GM21737 (cell line): ENCODE data around the gene SRPK3.
"Not testable (repeated sequence)": the region's sequence is repeated elsewhere in the genome, so short reads cannot be mapped to it uniquely, and the experiment has no call there.

Experiments used
- ATAC-seq: cut with Tn5 transposase; IDR thresholded peaks from one replicate; pipeline ENCODE4 v1.9.1; 2021; ENCODE audit warnings: mild to moderate bottlenecking, moderate library complexity; ENCODE audit not compliant: unreplicated experiment

Gene SRPK3, protein sequence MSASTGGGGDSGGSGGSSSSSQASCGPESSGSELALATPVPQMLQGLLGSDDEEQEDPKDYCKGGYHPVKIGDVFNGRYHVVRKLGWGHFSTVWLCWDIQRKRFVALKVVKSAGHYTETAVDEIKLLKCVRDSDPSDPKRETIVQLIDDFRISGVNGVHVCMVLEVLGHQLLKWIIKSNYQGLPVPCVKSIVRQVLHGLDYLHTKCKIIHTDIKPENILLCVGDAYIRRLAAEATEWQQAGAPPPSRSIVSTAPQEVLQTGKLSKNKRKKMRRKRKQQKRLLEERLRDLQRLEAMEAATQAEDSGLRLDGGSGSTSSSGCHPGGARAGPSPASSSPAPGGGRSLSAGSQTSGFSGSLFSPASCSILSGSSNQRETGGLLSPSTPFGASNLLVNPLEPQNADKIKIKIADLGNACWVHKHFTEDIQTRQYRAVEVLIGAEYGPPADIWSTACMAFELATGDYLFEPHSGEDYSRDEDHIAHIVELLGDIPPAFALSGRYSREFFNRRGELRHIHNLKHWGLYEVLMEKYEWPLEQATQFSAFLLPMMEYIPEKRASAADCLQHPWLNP

DNA sequence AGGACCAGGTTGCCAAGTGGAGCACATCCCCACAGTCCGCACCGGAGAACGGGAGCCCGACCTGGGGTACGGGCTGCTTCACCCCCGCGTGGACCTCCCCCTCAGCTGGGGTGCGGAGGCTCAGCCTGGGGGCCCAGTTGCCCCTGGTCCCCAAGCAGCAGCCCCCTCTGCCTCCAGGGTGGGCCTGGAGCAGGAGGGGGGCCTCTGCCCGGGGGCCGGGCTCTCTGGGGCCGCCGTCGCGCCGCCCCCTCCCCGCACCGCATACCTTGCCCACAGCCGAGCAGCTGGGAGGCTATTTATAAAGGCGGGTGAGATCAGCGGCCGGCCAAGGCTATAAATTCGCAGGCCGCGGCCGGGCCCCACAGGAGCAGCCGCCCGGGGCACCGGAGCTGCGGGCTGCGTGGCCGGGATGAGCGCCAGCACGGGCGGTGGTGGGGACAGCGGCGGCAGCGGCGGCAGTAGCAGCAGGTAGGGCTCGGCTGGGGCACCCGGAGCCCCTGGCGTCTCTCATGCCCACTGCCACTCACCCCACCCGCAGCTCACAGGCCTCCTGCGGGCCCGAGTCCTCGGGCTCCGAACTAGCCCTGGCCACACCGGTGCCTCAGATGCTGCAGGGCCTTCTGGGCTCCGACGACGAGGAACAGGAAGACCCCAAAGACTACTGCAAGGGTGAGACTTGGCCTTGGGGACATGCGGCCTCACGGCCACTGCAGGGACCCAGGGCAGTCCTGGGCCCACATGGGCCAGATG is at the start of gene SRPK3:
Gene SRPK3 (plus strand): TSS at position 364 of the 750 bp plus-strand sequence. CDS start 46 bp downstream, at position 410.
- no peak for ATAC-seq

DNA sequence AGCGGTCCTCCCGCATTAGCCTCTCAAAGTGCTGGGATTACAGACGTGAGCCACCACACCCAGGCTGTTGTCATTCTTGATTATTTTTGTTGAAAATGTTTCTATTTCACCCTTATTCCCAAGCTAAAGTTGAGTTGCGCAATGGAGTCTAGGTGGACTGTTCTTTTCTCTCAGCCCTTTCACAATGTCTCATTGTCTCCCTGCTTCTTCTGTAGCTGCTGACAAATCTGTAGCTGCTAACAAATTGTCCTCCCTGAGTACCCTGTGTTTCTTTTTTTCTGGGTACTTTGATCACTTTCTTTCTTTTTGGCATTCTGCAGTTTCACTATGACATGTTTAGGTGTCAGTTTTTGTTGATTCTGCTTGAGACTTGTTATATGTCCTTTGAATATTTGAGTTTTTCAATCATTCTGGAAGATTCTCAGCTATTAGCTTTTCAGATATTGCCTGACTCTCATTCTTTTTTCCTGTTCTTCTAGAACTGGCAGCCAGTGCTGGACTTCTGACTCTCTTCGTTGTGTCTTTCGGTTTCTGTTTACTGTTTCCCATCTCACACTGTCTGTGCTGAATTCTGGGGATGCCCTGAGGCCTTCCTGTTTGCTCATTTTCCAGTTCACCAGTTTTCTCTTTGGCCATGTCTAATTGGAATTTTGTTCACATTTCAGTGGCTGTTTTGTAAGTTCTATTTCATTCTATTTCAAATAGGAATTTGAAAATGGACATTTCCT is 49.6 kb upstream of the SRPK3 start:
- no peak for ATAC-seq

DNA sequence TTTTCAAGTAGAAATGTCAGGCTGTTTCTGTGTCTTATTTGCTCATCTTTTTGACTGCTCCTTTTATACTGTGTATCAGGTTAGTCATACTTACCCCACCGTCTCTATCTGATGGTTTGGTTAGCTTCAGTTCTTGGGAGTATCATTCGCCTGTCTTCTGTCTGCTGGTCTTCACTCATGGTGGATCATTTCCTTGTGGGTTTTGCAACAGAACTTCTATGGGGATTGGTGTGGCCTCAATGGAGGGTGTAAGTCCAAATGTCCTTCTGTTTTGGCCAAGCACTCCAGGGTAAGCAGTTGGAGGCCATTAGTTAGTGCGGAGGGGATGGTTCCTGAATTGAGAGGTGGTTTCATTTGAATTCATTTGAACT is 49.0 kb upstream of the SRPK3 start:
- no peak for ATAC-seq

DNA sequence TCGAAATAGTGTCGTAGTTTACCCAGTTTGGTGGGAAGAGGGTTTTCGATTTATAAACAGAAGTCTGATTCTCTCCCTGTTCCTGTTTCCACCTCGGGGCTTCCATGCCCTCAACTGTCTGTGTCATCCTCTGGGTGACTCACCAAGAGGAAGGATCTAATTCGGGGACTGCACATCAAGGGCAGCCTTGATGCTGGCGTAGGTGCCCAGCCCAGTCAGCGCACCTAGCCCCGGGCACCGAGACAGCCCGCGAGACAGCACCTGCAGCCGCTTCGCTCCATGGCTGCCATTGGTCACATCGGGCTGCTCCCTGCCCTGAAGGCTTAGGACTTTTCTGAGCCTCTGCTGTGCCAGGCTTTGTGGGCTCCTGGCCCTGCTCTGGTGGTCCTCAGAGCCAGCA is 48.4 kb upstream of the SRPK3 start:
- ATAC-seq: no peak

DNA sequence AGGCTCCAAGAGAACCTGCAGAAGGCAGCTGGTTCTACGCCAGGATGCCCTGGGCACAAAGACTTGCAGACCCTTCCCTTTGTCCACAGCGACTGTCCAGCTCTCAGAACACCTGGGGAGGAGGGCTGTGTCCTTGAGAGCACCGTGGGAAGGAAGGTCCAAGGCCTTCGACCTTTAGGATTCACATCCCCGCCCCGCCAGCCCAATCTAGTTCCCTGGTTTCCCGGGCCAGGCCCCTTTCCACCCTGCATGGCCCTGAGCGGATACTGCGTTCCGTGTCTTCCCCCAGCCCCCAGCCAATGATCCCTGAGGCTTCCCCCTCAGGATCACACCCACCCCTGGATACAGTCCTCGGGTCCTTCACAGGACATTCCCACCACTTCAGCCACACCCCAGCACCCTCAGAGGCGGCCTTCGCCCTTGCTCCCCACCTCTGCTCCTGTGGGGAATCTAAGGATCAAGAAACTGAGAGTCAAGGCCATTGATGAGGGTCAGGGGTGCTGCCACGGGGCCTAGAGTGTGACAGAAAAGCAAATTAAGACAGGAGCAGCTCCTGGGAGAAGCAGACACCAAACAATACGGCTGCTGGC is 47.1 kb upstream of the SRPK3 start:
- no peak for ATAC-seq

DNA sequence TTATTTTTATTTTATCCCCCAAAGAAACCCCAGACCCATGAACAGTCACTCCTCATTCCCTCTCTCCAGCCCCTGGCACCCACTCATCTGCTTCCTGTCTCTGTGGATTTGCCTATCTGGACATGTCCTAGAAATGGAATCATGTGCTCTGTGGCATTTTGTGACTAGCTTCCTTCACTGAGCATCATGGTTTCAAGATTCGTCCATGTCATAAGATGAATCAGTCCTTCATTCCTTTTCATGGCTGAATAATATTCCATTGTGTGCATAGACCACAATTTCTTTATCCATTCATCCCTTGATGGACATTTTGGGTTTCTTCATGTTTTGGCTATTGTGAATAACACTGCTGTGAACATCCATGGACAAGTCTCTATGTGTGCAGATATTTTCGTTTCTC is 46.0 kb upstream of the SRPK3 start:
- no peak for ATAC-seq

DNA sequence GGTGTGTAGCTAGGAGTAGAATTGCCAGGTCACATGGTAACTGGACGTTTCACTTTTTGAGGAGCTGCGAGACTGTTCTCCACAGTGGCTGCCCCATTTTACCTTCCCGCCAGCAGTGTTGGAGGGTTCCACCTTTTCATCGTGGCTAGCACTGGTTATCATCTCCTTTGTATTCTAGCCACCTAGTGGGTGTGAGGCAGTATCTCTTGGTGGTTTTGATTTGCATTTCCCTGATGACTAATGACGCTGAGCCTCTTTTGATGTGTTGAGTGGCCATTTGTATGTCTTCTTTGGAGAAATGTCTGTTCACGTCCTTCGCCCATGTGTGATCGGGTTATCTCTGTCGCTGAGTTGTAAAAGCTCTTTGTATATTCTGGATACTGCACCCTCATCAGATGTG is 45.6 kb upstream of the SRPK3 start:
- no peak for ATAC-seq

DNA sequence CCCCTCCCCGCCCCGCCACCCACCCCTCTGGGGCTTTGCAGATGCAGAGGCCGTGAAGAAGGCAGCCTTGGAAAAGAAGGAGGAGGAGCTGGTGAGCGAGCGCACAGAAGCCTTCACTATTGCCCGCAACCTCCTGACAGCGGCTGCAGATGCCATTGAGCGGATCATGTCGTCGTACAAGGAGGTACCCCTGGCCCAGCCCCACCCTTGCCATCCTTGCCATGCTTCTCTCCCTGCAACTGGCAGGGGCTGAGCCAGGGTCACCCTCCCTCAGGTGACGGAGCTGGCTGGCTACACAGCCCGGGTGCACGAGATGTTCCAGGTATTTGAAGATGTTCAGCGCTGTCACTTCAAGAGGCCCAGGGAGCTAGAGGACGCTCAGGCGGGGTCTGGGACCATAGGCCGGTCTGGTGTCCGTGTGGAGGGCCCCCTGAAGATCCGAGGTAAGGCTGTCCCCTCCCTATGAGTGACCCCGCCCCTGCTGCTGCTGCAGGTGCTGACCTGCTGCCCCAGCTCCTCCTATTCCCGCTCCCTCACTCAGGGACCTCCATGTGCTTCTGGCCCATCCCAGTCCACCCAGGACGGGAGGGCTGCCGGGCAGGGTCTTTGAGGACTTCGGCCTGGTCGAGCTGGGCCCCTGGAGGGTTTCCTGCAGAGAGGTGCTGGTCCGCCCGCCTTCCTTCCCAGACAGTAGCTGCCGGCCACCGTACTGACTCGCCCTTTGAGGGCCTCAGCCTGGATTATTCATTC is 44.6 kb upstream of the SRPK3 start:
- no peak for ATAC-seq

DNA sequence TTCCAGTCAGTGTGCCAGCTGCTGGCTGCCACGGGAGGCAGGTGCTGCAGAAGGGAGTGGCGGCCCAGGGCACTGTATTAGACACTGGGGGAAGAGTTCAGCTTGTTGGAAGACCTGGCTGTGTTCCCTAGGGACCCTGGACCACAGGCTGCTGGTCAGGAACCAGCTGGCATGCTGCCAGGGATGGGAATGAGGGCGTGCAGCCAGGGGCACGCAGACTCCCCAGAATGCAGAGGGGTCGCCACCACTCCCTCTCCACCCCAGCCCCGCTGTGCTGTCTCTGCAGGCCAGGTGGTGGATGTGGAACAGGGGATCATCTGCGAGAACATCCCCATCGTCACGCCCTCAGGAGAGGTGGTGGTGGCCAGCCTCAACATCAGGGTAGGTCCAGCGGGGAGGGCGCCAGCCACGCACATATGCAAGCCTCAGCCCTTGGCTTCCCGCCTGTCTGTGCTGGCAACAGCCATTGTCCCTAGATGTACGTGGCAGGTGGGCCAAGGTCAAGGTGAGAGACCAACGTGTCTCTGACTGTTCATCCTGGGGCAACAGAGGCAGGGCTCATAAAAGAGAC is 43.9 kb upstream of the SRPK3 start:
- no peak for ATAC-seq

DNA sequence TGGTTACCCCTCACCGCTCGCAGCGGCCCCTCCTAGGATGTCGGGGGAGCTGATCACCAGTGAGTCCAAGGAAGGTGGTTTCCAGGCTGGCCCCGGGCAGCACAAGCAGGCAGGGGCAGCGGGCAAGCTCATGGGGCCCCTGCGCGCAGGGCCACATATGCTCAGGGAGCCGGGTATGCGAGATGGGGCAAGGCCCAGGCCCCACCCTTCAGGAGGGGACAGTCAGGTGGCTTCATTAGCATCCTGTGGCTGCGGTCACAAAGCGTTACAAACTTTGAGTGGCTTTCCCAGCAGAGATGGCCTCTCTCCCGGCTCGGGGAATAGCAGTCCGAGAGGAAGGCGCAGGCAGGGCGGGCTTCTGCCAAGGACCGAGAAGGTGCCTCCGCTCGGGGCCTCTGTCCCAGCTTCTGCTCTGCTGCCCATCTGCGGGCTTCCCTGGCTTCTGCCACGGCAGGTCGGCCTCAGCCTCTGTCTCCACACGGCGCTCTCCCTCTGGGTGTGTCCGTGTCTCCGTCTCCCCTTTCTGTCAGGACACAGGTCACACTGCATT is 42.7 kb upstream of the SRPK3 start:
- no peak for ATAC-seq

DNA sequence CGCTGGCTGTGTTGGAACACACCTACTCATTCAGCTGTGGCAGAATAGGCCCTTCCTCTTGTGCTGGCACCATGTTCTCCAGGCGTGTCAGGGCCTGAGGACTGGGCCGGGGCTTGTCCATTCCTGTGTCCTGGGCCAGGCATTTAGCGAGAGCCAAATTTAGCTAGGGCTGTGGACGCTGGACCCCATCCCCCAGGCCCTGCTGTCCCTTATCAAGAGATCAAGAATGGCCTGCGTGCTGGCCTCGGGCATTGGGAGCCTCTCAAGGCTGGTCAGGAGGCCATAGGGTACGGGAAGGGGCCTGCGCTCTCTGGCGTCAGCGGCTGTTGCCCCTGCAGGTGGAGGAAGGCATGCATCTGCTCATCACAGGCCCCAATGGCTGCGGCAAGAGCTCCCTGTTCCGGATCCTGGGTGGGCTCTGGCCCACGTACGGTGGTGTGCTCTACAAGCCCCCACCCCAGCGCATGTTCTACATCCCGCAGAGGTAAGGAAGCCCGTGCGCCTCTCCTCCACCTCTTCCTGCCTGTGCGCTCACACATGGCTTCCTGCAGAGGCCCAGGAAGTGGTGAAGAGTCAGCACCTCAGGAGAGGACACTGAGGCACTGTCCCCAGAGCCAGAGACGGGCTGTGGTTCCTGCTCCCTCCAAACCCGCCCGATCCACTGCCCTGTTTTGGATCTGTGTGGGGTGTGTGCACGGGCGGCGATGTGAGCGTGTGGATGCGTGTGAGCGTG is 40.9 kb upstream of the SRPK3 start:
- ATAC-seq: no peak

DNA sequence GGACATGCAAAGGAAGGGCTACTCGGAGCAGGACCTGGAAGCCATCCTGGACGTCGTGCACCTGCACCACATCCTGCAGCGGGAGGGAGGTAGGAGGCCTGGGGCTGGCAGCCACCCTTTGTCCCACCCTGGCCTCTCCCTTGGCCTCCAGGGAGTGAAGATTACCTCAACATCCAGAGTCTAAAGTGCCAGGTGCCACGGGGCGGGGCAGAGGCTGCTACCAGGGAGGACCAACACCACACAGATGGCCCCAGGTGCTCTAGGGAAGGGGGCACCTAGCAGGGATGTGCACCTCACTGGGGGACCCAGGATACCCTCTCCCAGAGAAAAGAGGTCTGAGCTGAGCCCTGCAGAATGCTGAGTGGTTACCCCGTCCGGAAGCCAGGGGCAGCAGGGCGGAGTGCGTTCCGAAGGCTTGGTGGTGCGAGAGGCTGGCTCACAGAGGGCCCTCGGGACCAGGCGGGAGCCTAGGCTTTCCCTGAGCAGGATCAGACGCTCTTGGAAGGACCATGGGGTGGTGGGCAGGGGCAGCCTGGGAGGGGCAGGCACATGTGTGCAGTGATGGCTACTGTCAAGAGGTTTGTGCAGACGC is 40.1 kb upstream of the SRPK3 start:
- ATAC-seq: no peak

DNA sequence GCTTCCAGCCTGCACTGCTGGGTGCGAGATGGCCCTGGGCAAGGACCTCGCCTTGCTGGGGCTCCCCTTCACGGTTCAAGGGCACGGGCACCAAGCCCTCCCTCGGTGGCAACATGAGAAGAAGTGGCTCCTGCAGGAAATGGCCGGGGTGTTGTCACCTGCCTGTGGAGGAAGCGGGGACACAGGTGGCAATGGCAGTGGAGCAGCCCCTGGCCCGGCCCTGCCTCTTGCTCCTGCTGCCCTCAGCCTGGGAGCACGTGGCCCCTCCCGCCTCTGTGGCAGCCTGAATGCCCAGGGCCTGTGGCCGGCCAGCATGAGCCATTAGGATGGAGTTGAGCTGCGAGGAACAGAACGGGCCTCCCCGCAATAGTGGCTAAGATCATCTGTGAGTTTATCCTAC is 39.4 kb upstream of the SRPK3 start:
- no peak for ATAC-seq

DNA sequence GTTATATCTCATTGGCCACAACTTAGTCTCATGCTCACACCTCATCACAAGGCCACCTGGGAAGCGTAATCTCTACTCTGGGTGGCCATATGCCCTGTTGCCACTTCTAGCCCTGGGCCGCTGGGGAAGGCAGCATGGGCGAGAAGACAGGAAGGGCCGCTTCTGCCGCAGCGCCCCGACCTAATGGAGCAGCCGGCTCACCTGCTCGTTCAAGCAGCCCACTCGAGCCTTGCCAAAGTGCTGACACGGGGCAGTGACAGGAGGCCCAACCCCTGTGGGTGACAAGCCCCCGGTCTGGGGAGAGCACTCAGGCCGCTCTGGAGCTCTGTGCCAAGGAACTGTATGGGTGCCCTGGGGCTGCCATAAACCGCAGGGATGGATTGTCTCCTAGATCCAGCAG is 38.7 kb upstream of the SRPK3 start:
- ATAC-seq: not testable (repeated sequence)

DNA sequence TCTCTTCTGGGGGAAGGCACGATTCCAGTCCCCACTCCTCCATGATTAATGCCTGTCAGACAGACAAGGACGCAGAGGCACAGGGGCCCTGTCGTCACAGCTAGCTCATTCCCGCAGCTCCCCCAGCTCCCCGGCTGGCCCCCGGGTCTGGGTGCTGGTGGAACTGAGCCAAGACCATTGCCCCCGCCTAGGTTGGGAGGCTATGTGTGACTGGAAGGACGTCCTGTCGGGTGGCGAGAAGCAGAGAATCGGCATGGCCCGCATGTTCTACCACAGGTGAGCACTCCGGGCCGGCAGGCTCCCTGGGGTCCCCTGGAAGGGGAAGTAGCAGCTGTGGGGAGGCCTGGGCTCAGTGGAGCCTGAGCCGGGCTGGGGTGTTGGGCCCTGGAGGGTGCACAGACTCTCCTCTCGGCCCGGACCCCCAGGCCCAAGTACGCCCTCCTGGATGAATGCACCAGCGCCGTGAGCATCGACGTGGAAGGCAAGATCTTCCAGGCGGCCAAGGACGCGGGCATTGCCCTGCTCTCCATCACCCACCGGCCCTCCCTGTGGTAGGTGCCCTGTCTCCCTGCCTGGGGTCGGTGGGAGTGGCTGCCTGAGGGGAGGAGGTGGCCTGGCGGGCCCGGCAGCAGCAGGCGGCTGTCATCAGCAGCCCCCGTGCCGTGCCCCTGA is 37.9 kb upstream of the SRPK3 start:
- not testable (repeated sequence) for ATAC-seq

DNA sequence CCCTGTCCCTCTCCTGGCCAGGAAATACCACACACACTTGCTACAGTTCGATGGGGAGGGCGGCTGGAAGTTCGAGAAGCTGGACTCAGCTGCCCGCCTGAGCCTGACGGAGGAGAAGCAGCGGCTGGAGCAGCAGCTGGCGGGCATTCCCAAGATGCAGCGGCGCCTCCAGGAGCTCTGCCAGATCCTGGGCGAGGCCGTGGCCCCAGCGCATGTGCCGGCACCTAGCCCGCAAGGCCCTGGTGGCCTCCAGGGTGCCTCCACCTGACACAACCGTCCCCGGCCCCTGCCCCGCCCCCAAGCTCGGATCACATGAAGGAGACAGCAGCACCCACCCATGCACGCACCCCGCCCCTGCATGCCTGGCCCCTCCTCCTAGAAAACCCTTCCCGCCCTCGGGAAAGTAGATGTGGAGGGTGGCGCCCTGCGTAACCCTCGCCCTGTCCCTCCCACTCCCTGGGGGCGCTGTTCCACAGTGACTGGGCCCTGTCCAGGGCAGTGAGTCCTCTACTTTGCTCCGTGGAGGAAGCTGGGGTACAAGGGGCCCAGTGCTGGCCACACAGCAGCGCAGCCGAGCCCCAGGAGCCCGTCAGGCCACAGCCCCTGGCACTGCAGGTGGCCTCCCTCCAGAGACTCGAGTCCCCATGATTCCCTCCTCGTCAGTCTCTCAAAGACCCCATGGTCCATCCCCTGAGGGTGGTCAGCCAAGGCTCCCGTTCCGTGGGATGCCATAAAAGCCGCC is 37.2 kb upstream of the SRPK3 start:
- not testable (repeated sequence) for ATAC-seq
